B cell (primary cell): Measurements from ENCODE around the gene MYL12A.

Source experiments
- CTCF ChIP-seq: fragments of 200-600 bp; IDR thresholded peaks from one replicate; pipeline ENCODE4 v1.8.0; 2022; ENCODE audit warnings: antibody characterized with exemption, mild to moderate bottlenecking
- EZH2 ChIP-seq: IDR thresholded peaks from 2 replicates; pipeline ENCODE4 v1.6.1; 2012; ENCODE audit warnings: borderline replicate concordance, low read depth, mild to moderate bottlenecking, moderate library complexity, low read length; ENCODE audit not compliant: insufficient read depth, poor library complexity, severe bottlenecking

GRCh38 chr18:3254725-3255124, 7.1 kb downstream of the MYL12A start:
- TF ChIP-seq CTCF (no peak), EZH2 (no peak)
